GM03348 (cell line): Measurements from ENCODE around the gene HOXC6.

ENCODE experiments used
- DNase-seq: peaks from one replicate; pipeline ENCODE4 v3.0.0; 2012; ENCODE audit warnings: low spot score

HOXC6 gene

DNA sequence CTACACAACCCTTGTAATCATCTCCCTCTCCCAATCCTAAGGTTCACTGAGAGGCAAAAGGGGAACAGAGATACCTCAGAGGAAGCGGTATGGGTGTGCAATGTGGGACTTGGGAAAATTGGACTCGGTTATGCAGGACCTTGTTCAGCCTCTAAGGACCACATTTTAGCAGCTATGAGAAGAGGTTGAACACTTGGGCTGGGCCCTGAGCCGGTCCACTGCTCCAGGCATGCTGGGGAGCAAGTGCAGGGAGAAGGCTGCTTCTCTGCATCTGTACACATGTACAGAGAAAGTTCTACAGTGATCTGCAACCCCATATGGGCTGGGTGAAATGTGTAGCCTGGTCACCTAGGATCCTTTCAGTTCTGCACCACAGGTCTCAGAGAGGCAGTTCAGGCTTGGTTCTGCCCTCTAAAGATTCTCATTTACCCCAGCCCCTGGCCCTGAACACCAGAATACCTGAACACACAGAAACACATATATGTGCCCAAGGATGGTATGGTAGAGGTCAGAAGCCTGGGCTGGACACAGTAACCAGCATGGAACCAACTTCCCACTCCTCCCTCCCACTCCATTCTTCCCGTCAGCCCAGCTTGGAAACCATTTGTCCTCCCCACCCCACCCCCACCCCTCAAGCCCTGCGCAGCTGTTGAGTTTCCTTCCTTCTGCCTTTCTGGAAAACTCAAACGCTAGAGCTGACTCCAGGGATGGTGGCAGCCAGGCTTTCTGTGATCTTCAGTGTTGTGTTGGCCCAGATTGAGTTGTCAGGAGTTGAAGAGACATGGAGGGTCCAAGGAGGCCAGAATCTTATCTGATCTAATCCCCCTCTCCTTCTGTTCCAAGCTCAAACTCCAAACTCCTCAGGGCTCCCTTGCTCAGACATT, 15.0 kb downstream of the HOXC6 start:
- no peak for DNase-seq

DNA sequence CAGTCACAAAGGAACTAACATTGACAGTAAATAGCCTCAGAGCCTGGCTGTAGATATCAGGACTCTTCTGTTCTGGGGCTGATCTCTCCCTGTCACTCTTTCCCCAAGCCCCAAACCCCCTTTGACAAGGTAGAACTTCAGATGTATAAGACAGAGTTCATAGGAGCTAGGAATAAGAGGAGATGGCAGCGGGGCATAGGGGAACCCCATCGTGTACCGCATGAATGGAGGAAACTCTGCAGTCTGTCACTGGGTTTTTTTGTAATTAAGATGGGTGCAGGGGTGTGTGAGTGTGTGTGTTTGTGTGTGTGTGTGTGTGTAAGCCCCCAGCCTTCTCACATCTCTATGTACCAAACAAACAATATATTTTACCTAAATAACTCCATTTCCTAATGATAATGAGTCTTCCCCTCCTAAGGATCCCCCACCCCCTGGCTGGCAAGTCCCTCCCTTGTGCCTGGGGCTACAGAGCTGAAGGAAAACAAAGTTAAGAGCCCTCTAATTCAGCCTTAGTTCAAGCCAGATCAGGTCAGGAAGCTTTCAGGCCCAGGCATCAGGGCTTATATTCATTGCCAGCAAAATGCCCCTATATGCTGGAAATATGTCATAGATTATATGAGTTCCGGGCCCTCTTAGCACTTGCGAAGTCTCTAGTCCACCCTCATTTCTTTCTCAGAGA, 16.3 kb downstream of the HOXC6 start:
- no peak for DNase-seq

DNA sequence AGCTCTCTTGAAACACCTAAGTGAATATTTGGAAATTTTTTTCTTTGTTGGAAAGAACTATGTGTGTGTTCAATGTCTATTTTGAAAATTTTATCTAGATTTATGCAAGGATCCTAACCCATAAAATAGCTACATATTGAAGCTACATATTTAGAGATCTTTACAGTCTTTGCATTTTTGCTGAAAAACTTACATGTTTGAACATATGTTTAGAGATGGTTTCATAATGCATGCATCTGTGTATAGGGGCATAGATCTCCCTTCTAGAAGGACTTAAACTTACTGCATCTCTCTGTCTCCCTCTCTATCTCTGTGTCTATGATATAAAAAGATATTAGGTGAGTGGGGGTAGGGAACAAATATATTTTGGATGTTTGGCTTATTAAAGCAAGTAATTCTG, 17.2 kb downstream of the HOXC6 start:
- no peak for DNase-seq

DNA sequence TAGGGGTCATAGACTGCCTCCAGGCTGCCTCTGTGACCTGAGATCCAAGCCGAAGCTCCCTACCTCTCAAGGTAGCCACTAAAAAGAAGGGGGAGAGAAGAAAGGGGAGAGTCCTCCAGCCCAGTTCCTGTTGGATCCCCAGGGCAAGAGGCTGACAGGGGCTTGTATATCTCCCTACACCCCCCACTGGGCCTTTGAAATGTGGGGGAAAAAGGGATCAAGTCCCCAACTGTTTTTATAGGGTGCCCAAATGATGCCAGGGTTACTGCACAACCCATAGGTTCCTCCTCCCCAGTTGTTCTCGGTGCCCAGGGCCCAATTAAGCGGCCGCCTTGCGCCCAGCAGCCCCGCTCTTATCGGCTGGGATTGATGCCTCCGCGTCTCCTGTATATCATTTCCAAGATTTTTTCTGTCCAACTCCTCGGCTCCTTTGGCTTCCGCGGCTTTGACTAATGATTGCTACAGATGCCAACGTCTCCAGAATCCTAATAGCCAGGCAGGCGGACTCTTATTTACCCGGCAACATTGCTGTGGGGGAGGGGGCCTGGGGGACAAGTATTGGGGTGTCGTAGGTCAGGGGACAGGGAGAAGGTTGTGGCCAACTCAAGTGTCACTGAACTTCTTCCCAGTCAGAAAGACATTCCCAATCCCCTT, 17.8 kb downstream of the HOXC6 start:
- DNase-seq: no peak

DNA sequence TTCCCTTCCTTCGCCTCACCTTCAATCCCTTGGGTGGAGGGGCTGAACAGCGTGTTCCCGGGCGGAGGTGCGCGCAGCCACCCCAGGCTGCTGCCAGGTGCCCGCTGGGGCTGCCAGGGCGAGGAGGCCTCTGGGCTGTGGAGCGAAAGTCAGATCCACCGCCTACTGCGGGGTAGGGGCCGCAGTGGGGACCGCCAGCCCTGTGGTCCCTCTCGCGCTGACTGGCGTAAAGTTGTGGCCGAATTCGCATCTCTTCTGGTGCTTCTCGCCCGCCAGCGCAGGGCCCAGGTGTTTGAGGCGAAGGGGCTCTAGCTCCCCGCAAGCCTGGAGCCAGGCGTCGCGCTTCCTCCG, 18.5 kb downstream of the HOXC6 start:
- no peak for DNase-seq

DNA sequence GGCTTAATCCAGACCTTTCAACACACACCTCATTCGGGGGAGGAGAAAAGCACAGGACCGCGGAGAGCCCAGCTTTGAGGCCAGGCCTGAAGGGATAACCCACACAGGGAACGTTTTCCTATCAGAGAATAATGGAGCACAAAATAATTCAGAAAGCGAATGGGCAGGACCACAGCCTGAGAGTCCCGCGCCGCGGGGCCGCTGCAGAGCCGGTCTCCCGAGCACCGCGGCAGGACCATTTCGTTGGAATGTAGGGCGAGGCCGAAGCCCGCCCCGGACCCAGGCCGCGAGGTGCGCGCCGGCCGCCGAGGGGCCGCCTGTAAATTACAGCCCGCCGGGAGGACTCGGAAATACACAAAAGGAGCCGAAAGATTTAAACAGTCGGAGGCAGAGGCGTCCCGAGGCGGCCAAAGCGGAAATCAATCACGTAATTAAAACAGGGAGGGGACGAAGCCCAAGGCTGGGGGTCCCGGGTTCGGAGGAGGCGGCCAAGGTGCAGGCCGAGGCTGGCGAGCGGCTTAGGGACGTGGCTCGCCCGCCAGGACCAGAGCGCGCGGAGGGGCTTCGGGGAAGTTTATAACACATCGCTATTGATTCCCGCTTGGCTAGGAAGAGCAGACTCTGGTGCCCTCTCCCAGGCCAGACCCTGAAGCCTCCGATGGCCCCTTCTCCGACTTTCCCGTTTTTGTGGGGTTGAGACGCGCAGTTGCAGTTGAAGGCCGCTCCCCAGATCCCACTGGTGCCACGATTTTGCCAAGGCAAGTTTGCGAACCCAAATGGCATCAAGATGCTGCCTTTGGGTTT, 19.1 kb downstream of the HOXC6 start:
- no peak for DNase-seq

DNA sequence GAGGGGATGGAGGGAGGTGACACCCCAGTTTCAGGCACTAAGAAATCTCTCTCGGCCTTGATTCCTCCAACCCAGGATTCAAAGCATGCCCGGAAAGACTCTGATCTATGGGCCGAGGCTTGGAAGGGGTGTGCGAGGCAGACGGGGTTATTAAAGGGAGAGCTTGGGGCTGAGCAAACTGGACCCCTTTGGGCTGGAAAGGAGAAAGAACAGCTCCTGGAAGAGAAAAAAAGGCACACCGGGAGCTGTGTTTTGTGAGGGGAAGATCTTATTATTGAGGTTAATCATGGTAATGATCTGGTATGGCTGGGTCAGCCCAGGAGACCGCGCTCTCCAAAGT, 19.7 kb downstream of the HOXC6 start:
- no peak for DNase-seq

DNA sequence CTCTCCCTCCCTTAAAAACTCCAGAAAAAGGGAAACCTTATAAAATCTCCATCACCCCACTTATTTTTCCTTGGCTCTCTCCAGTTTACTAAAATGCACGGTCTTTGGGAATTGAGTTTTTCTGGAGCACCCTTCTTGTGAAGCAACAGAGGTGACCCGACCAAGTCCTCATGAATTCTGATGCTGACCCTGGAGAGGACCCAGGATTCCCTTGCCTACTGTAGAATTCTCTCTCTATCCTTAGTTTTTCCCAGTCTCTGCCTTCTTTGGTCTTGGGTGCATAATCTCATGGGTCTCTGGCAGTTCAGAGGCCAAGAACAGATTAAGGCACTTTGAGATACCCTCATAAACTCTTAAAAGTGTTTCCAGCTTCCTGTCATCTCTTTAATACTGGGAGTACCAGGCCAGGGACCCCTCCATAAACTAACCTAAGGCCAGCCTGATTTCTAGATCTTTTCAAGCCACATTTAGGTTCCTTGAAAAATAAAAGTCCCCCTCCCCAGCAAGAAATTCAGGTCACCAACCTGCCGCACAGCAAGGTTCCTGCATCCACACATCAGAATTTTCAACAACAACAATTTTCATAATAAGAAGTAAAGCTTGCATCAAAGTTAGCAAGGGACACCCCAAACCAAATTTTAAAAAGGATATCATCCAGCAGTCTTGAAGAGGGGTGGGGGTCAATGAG, 20.3 kb downstream of the HOXC6 start:
- DNase-seq: no peak

DNA sequence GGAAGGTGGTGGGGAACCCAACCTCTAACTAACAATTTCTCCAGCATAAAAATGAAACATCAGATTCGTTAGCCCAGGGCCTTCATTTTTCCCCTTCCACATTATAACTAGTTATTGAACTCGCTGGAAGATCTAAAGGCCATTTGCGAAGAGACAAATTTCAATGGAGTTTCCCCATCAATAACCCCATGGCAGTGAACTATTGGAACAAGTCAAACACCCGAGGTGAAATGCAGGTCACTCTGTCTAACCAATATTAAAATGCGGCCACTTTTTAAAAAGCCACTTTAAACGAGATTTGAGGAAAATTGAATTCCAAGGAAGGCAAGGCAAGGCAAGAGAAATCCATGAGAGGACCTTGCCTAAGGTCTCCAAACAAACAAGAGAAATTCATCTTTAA, 20.9 kb downstream of the HOXC6 start:
- no peak for DNase-seq

DNA sequence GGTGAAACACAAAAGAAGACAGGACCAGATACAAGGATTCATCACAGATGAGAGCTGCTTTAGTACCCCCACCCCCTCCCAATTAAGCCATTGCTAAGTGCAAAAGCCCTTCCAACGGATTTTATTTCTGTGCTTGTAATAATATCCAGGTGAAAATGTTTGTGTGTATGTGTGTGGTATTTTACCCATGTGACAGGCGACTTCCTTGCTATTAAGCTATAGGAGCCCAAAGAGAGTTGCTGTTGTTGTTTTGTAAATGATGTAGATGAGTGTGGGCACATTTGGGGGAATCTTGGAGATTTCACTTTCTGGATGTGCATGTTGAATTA, 22.2 kb downstream of the HOXC6 start:
- no peak for DNase-seq

DNA sequence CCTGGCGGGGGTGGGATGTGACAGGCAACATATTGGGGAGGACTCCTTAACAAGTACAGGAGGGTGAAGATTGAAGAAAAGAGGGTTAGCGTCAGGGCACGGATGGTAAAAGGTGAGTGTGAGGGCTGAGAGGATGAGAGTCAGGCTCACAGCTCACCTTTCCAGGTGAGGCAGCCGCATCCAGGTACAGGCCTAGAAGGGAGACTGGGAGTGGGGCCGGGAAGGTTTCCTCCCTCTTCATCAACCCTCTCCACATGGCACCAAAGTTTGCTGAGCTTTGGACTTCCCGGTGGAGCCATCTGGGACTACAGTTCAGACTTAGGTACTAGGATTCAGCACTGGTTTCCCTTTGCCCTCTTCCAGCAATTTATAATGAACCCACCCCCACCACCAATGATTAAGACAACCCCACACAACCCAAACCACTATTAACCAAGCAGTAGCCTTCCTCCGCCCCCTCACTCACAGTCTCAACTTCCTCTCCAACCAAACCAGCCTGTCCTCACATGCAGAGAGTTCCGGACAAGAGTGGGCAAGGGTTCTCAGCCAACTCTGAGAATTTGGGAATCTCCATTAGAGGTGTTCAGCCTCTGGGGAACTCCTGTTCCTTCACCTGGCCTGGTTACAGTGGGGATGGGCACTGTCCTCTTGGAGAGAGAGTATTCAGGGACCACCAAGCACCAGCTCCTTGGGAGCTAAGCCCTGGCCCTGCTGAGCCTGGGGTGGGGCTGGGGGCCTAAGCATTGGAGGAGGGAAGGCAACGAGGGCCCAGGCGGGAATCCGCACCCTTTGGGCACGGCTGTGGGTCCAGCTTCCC, 23.0 kb downstream of the HOXC6 start:
- no peak for DNase-seq

DNA sequence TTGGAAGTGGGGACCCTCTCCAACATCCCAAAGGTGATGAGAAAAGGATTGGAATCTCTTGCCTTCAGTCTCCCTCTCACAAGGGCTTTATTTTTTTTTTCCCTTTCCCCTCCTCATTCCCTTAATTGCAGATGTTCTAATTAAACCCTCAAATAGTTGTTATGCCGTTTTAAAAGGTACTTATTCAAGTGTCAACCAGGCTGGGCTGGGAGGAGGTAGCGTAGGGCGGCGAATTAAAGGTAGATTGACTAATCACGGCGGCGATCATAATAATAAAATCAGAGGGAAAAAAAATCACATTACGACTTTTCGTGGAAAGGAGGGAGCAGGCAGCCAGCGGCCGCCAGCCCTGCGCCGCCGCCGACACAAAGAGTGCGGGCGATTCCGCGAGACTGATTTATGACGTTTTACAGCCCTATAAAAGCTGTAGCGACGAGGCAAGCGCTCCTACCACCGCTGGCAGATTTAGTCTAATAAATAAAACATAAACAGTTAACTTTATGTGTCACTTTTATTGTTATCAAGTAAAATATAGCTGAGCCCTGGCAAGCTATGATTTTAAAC, 23.7 kb downstream of the HOXC6 start:
- peak; percentile 61 for DNase-seq

DNA sequence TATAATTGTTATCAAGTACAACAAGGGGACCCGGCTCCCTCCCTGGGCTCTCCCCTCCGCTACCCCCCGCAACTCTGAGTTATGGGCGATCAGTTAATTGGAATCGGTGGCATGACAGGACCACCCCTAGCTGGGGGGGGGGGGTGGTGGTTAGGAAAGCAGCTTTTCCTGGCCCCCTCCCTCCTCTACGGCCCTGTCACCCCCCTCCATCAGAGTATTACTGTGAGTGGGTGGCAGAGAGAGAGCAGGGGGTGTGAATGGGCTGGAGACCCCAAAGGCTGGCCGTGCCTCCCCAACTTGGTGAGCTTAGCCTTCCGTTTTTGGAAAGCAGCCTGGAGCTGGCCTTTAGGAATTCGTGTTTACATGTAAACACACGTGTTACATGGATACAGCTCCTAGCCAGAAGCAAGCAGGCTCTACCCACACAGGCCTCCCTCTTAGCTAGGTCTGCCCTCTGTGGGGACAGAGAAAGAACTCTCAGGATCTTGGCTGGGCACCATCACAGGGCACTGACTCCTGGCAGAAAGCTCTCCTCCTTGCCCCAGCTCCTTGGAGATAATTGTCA, 24.3 kb downstream of the HOXC6 start:
- peak; percentile 59 for DNase-seq

DNA sequence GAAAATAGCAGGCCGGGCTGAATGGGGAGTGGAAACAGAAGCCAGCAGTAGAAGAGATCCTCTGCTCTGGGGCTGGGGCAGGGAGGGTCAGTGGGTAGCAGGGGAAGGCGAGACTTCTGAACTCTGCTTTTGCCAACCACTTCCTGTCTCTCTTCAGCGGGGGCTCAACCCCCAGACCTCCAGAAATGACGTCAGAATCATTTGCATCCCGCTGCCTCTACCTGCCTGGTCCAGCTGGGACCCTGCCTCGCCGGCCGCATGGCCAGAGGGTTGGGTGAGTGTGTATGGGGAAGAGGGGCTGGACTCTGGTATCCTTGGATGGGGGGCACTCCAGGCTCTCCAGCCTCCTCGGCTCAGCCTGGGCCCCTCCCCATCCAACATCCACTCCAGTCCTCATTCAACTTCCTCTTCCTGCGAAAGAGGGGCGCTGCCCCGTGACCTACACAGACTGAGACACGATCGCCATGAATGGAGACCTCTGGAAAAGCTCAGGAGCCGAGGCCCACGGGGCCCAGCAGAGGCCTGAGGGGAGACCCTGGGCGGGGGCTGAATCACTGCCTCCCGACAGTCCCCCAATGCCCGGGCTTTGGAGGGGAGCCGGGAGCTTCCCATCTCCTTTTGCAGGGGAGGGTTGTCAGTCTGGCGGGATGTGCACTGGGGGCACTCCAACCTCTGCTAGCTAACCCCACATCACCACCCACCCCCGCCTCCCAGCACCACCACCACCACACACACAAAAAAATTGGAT, 24.9 kb downstream of the HOXC6 start:
- DNase-seq: no peak

DNA sequence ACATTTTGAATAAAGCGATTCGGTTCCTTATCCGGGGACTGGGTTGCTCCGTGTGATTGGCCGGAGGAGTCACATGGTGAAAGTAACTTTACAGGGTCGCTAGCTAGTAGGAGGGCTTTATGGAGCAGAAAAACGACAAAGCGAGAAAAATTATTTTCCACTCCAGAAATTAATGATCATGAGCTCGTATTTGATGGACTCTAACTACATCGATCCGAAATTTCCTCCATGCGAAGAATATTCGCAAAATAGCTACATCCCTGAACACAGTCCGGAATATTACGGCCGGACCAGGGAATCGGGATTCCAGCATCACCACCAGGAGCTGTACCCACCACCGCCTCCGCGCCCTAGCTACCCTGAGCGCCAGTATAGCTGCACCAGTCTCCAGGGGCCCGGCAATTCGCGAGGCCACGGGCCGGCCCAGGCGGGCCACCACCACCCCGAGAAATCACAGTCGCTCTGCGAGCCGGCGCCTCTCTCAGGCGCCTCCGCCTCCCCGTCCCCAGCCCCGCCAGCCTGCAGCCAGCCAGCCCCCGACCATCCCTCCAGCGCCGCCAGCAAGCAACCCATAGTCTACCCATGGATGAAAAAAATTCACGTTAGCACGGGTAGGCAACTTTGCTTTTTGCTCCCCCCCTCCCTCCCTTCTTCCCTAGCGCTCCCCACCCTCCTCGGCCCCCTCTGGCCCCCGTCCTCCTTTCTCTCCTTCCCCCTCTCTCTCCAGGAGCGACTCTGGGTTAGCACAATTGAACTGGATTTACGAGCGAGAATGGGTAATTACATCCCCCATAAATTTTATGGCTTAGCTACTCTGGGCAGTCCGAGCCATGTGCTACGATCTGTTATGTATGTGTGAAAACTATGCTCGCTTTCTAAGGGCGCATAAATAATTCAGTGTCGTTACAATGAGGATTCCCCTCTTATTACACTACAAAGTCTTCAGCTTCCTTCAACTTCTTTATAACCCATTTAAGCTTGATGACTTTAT, 25.8 kb downstream of the HOXC6 start, which contains the start of gene HOXC4:
HOXC4 (plus strand) TSS at position 85 of the 991 bp plus-strand sequence; CDS start at position 173, 88 bp downstream.
- DNase-seq: no peak

DNA sequence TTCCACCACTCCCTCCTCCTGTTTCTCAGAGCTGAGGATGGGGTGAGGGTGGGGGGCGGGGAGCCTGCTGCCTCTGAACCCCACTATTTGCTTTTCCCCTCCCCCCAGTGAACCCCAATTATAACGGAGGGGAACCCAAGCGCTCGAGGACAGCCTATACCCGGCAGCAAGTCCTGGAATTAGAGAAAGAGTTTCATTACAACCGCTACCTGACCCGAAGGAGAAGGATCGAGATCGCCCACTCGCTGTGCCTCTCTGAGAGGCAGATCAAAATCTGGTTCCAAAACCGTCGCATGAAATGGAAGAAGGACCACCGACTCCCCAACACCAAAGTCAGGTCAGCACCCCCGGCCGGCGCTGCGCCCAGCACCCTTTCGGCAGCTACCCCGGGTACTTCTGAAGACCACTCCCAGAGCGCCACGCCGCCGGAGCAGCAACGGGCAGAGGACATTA, 26.5 kb downstream of the HOXC6 start:
- DNase-seq: no peak

DNA sequence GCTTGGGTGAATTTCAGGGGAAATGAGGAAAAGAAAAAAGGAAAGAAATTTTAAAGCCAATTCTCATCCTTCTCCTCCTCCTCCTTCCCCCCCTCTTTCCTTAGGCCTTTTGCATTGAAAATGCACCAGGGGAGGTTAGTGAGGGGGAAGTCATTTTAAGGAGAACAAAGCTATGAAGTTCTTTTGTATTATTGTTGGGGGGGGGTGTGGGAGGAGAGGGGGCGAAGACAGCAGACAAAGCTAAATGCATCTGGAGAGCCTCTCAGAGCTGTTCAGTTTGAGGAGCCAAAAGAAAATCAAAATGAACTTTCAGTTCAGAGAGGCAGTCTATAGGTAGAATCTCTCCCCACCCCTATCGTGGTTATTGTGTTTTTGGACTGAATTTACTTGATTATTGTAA, 27.3 kb downstream of the HOXC6 start:
- no peak for DNase-seq

DNA sequence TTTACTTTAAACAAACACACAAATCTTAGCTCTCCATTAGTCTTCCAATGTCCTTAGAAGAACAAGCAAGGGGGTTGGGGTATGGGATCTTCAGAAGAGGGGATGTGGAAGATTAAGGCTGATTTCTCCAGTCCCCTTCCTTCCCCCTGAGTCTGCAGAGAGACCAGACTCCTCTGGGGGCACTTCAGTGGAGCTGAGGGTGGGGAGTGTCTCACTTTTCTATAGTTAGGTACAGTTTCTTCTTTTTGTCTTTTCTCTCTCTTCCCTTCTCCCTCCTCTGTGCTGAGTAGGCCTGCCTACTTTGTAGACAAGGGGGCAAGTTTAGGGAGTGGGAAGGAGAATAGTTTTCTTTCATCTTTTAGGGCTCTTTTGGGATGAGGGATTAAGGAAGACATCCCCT, 27.9 kb downstream of the HOXC6 start:
- no peak for DNase-seq
